ENCODE results near the gene BUD23.
"Not testable (repeated sequence)": the region's sequence is repeated elsewhere in the genome, so short reads cannot be mapped to it uniquely, and the experiment has no call there.

BUD23 gene

DNA sequence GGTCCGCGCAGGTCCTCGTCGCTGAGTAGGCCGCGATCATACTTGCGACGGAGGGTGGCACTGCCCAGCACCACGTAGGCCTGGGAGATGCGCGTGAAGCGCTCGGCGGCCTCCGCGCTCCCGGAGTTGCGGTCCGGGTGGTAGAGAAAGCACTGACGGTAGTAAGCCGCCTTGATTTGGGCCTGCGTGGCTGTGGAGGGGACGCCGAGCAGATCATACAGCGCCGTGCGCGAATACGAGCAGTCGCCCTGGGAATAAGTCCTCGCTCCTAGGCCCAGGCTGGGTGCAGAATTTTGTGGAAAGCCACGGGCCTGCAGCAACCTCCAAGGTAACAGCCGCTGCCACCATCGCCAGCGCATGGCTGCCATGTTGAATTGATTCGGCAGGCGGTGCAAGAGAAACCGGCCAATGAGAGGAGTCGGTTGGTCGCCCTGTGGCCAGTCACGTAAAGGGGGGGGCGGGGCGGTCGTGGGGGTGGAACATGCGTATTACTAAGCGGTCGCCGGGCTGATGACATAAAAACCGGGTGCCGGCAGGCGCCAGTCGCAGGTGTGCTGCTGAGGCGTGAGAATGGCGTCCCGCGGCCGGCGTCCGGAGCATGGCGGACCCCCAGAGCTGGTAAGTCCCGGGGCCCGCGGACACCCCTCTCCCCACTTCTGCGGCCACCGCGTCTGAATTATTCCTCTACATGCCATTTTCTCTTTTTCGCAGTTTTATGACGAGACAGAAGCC lies at the start of gene BUD23, which contains the start of gene DNAJC30:
BUD23 (plus strand) TSS at position 542 of the 732 bp plus-strand sequence; CDS start at position 571, 29 bp downstream.
DNAJC30 (minus strand) TSS at position 398 of the 732 bp plus-strand sequence; CDS start at position 368, 30 bp downstream.
- DNase-seq, result peak; percentile 94

DNA sequence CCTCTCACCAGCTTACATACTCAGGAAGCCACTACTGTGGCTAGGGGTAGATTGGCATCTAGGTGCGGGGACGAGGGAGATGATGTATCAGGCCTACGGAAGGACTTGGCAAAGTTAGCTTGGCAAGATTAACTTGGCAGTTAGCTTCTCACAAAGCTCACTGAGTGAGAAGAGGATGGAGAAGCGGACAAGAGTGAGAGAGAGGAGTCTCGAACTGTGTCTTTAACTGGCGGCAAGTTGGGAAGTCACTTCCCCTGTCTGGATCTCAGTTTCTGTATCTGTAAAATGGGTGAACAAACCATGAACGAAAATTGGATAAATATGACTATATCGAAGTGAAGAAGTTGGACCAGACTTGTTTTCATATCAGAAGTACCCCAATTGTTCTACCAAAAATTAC lies 49.6 kb upstream of the BUD23 start:
- DNase-seq, result no peak

DNA sequence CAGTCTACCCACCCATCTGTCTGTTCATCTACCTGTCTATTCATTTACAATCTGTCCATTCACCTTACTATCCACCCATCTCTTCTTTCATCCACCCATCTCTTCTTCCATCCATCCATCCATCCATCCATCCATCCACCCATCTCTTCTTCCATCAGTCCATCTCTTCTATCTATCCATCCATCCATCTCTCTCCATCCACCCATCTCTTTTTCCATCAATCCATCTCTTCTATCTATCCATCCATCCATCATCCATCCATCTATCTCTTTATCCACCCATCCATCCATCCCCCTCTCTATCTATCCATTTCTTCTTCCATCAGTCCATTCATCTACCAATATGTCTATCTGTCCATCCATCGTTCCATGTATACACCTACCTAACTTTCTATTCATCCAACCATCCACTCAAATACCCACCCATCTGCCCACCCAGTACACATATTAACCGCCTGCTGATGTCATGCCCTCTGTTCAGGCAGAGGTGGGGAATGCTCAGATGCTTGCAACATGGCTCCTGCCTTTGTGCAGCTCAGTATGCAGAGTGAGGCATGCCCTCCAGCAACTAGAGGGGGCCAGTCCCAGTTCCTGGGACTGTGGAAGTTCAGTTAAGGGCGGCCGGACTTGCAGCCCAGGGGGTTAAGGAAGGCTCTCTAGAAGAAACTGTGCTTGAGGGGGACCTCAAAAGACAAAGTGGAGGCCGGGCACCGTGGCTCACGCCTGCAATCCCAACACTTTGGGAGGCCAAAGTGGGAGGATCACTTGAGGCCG lies 47.8 kb upstream of the BUD23 start:
- DNase-seq, result no peak

DNA sequence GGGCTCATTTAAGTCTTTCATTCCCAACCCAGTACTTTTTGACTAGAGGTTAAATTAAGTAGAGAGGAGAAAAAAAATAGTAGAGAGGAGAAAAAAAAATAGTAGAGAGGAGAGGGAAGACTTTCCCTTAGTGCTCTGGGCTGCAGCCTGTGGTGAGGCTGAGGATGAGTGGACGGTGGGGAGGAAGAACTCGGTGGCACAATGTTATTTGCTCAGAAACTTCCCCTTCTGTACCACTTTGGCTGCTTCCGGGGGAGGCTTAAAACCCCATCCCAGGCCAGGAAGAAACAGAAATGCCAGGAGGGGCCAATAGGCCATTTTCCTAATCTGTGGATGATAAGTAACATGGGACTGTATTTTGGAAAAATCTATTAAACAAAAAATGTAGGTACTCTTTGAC lies 44.5 kb upstream of the BUD23 start:
- DNase-seq, result no peak

- DNase-seq, result no peak
Measured at GRCh38 chr7:73642834-73643233, 40.6 kb upstream of the BUD23 start.

DNA sequence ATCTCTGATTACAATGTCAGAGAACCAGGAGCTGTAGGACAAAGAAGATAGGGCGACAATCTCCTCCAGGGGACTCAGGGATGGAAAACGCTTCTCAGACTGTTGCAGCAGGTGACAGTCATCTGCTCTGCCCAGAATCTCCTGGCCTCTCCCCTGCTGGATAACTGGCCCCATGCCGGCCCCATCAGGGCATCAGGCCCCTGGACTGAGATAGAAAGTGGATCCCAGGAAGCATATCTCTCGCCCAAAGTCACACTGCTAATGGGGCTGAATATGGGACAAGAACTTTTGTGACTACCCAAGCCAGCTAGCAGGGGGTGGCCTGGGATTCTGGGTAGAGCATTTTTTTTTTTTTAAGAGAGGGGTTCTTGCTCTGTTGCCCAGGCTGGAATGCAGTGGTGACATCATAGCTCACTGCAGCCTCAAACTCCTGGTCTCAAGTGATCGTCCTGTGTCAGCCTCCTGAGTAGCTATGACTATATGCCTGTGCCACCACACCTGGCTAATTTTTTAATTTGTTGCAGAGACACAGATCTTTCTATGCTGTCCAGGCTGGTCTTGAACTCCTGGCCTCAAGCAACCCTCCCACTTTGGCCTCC lies 38.6 kb upstream of the BUD23 start:
- no peak for DNase-seq

- DNase-seq, result no peak
Measured at GRCh38 chr7:73645643-73646174, 37.7 kb upstream of the BUD23 start.

GRCh38 chr7:73646785-73647724 lies 36.3 kb upstream of the BUD23 start:
- DNase-seq, result no peak

DNA sequence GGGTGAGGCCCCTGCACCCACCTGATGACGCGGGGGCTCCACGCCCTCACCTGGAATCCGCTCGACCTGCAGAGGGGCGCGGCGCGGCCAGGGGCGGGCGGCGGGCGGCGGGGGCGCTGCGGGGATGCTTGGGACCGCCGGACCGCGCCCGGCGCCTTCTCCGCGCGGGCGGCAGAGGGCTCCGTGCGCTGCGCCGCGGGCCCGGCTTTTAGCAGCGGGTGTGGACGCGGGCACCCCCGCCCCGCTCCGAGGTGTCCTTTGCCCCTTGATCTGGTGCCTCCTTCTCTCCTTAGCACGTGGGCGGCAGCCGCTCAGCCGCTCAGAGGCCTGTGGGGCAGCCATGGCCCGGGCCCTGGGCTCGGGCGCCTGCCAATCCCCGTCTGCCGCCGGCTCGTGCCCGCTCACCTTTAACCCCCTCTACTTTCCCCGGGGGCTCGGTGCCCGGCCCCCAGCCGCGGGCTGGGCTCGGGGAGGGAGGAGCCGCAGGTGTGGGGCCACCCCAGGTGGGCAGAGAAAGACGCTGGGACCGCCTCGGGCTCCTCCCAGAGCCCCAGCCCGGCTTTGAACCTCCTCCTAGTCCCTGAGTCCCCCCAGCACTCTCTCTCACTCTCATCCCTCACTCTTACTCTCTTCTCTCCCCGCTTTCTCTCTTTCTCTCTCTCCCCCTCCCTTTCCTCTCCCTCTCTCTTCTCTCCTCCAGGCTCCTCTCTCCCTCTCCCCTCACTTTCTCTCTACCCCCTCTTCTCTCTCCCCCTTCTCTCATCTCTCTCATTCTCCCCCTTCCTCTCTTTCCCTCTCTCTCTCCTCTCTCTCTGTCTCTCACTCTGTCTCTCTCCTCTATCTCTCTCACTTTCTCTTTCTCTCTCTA lies 35.4 kb upstream of the BUD23 start:
- no peak for DNase-seq

DNA sequence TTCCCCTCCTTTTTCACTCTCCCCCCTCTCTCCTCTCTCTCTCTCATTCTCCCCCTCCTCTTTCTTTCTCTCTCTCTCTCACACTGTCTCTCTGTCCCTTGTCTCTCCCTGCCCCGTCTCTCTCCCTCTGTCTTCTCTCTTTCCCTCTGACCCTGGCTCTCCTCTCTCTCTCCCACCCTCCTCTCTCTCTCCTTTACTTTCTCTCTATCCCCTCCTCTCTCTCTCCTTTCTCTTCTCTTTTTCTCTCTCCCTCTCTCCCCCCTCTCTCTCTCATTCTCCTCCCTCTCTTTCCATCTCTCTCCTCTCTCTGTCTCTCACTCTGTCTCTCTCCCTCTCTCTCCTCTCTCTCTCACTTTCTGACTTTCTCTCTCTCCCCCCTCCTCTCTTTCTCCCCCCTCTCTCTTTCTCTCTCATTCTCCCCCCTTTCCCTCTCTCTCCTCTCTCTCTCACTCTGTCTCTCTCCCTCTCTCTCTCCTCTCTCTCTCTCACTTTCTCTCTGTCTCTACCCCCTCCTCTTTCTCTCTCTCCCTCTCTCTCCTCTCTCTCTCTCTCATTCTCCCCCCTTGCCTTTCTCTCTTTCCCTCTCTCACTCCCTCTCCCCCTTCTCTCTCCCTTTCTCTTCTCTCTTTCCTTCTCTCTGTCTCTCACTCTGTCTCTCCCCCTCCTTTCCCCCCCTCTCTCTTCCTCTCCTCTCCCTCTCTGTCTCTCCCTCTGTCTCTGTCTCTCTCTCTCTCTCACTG lies 34.6 kb upstream of the BUD23 start:
- no peak for DNase-seq

DNA sequence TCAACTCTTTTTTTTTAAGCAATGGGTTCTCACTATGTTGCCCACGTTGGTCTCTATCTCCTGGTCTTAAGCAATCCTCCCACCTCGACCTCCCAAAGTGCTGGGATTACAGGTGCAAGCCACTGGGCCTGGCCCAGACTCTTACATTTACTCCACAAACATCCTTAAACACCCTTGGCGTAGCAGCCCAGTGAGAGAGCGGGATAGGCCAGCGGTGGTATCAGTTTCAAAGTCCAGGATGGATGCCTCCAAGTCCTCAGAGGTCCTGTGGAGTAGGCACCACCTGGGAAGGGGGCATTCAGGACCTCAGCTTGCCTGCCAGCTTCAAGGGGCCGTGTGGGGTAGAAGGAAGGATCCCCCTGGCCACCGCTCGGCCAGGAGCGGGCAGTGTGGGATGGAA lies 33.8 kb upstream of the BUD23 start:
- DNase-seq, result no peak

DNA sequence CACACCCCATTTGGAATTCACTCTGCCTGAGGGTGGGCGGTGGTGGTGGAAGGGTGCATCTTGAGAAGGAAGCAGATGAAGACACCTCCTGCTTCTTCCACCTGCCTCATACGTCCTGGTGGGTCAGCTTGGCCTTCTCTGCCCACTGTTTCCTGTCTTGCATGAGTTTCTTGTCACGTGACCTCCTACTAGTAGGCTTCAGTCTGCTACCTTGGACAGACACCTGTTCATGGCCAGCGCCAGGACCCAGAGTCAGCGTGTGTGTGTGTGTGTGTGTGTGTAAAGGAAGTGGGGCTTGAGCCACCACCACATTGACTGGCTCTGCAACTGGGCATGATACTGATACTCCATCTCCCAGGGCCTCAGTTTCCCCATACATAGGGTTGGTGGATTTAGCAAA lies 32.9 kb upstream of the BUD23 start:
- DNase-seq, result no peak

DNA sequence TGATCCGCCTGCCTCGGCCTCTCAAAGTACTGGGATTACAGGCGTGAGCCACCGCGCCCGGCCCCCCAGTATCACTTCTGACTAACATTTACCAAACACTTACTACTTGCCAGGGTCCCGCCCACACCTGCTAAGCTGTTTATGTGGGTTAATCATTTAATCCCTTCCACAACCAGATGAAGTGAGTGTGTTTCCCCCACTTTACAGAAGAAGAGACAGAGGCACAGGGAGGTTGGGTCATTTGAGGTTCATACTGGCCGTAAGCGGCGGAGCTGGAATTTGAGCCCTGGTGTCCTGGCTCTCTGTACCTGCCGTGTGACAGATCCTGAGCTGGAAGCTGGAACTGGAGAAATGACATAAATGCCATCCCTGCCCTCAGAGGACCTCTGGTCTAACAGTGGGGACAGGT lies 30.9 kb upstream of the BUD23 start:
- no peak for DNase-seq

DNA sequence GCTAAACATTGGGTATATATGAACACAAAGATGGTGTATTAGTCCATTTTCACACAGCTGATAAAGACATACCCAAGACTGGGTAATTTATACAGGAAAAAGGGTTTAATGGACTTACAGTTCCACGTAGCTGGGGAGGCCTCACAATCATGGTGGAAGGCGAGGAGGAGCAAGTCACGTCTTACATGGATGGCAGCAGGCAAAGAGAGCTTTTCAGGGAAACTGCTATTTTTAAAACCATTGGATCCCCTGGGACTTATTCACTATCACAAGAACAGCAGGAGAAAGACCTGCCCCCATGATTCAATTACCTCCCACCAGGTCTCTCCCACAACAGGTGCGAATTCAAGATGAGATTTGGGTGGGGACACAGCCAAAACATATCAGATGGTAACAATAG lies 28.1 kb upstream of the BUD23 start:
- not testable (repeated sequence) for DNase-seq

DNA sequence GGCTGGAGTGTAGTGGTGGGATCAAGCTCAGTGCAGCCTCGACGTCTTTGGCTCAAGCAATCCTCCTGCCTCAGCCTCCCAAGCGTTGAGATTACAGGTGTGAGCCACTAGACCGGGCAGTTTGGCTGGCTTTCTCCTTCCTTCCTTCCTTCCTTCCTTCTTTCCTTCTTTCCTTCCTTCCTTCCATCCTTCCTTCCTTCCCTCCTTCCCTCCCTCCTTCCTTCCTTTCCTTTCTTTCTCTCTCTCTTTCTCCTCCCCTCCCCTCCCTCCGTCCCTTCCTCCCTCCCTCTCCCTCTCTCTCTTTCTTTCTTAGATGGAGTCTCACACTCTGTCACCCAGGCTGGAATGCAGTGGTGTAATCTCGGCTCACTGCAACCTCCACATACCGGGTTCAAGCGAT lies 23.4 kb upstream of the BUD23 start:
- no peak for DNase-seq

DNA sequence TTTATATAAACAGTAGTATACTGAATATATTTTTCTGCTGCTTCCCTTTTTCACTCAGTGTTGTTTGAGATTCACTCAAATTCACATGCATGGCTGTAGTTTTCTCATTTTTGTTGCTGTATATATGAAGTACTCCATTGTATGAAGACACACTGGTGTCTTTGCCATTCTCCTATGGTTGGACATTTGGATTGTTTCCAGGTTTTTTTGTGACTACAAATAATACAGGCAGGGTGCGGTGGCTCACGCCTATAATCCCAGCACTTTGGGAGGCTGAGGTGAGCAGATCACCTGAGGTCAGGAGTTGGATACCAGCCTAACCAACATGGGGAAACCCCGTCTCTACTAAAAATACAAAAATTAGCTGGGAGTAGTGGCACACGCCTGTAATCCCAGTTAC lies 22.8 kb upstream of the BUD23 start:
- DNase-seq, result not testable (repeated sequence)

GRCh38 chr7:73663033-73663432 lies 20.4 kb upstream of the BUD23 start:
- DNase-seq, result no peak

GRCh38 chr7:73667344-73668102 lies 15.9 kb upstream of the BUD23 start, which contains the start of gene VPS37D:
VPS37D (plus strand) TSS chr7:73667831; CDS start chr7:73667959, 128 bp downstream.
- DNase-seq, result peak; percentile 95 to 99

DNA sequence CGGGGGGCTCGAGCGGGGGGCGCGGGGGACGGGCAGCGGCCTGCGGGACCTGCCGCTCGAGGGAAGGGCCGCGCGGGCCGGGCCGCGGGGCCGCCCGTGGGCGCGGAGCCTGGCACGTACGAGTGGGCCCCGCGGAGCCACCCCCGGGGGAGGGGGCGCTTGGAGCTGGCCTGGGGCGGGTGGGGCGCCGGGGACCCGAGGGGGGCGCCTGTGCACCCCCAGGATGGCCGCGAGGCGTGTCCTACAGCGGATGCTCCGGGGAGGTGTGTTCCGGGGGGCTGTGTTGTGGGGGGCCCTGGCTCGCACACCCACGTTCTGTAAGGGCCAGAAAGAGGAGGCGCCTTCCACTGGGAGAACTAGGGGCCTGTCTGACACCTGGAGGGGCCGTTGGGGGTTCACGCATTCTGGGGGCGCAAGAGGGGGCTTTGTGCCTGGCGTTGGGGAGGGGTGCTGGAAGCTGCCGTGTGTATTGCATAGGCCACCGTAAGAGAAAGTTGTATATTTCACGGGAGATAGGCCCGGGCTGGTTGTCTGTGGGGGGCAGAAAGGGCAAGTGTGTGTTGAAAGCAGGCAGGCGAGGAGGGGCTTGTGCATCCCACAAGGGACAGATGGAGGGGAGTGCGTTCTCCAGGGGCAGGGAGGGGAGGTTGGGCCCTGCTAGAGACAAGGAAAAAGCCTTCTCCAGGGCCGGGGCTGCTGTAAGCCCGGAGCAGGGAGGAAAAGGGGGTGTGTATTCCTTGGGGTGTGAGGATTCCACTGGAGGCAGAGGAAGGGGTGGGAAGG lies 15.1 kb upstream of the BUD23 start:
- no peak for DNase-seq
